K562 (cell line): ENCODE results near the gene LIN9. TPM values are rescaled to one million over a fixed set of nuclear protein-coding genes. Genes with fewer than 3 reads are reported as not detected.

ENCODE experiments used
- ATF6 ChIP-seq: sonication (generic); formaldehyde crosslinking; IDR thresholded peaks from 2 replicates; pipeline ENCODE4 v1.4.0; 2020; ENCODE audit warnings: mild to moderate bottlenecking, missing genetic modification reagents
- CBX8 ChIP-seq: fragments of 200-600 bp; sonication (generic); IDR thresholded peaks from 2 replicates; pipeline ENCODE4 v1.6.1; 2012; ENCODE audit warnings: borderline replicate concordance, mixed run types, low read depth, mild to moderate bottlenecking, moderate library complexity, mixed read lengths, low read length, control low read depth, inconsistent platforms; ENCODE audit not compliant: poor library complexity, severe bottlenecking; ENCODE audit errors: extremely low read depth
- CHD1 ChIP-seq: fragments of 200-600 bp; sonication (generic); IDR thresholded peaks from one replicate; pipeline ENCODE4 v1.6.1; 2012; ENCODE audit warnings: mild to moderate bottlenecking, moderate library complexity, low read length, inconsistent platforms
- GABPB1 ChIP-seq: sonication (generic); formaldehyde crosslinking; IDR thresholded peaks from 2 replicates; pipeline ENCODE4 v1.8.0; 2022; ENCODE audit warnings: mild to moderate bottlenecking, missing genetic modification reagents
- GTF2A2 ChIP-seq: IDR thresholded peaks from 2 replicates; pipeline ENCODE4 v1.6.1; 2016; ENCODE audit warnings: mild to moderate bottlenecking, missing genetic modification characterization, missing compliant biosample characterization
- IFI16 ChIP-seq: fragments of 250-450 bp; sonication (Bioruptor Pico); IDR thresholded peaks from 2 replicates; pipeline ENCODE4 v2.1.2; 2022; ENCODE audit warnings: mild to moderate bottlenecking, inconsistent platforms
- POLR2AphosphoS5 ChIP-seq: IDR thresholded peaks from 2 replicates; pipeline ENCODE4 v1.6.1; 2011; ENCODE audit warnings: mild to moderate bottlenecking, low read depth, low read length, moderate library complexity; ENCODE audit not compliant: control insufficient read depth, insufficient read depth
- PTBP1 ChIP-seq: fragments of 200-400 bp; formaldehyde crosslinking; IDR thresholded peaks from 2 replicates; pipeline ENCODE4 v1.6.1; 2017; ENCODE audit warnings: low read depth, low read length
- RB1 ChIP-seq: fragments of 450-650 bp; IDR thresholded peaks from 2 replicates; pipeline ENCODE4 v1.6.1; 2017; ENCODE audit warnings: low read depth, mild to moderate bottlenecking
- SAFB2 ChIP-seq: fragments of 200-400 bp; formaldehyde crosslinking; IDR thresholded peaks from 2 replicates; pipeline ENCODE4 v1.6.1; 2018; ENCODE audit warnings: borderline replicate concordance, low read length, low read depth, moderate library complexity; ENCODE audit not compliant: severe bottlenecking
- SIRT6 ChIP-seq: IDR thresholded peaks from one replicate; pipeline ENCODE4 v1.6.1; 2012; ENCODE audit warnings: low read depth, mild to moderate bottlenecking, control low read depth, inconsistent platforms, low read length, moderate library complexity
- SRSF1 ChIP-seq: fragments of 200-400 bp; formaldehyde crosslinking; IDR thresholded peaks from 2 replicates; pipeline ENCODE4 v1.6.1; 2017; ENCODE audit warnings: mild to moderate bottlenecking, low read depth, low read length, moderate library complexity
- ZFP91 ChIP-seq: sonication (generic); formaldehyde crosslinking; IDR thresholded peaks from 2 replicates; pipeline ENCODE4 v1.8.0; 2022; ENCODE audit warnings: mild to moderate bottlenecking, missing genetic modification reagents
- ZNF274 ChIP-seq: IDR thresholded peaks from 2 replicates; pipeline ENCODE4 v1.6.1; 2011; ENCODE audit warnings: low read depth, mild to moderate bottlenecking, low read length, moderate library complexity, borderline replicate concordance
- ZNF717 ChIP-seq: fragments of 250-450 bp; sonication (Bioruptor Pico); IDR thresholded peaks from 2 replicates; pipeline ENCODE4 v1.5.0; 2021
- ZNF830 ChIP-seq: fragments of 250-450 bp; sonication (Bioruptor Pico); IDR thresholded peaks from 2 replicates; pipeline ENCODE4 v1.5.0; 2021; ENCODE audit warnings: mild to moderate bottlenecking
- polyA plus RNA-seq, 8 experiments: library from polyadenylated mRNA; depleted of rRNA in 4 of 8; stranded (reverse) in 5 of 8; unstranded in 3 of 8; fragments of >200 nt; fragmentation: Nextera tagmentation in 2 of 8; fragmentation: Illumina TruSeq in 1 of 8; extraction: Ambion mirVana in 2 of 8; extraction: Trizol in 1 of 8; gene quantifications; 2 replicates each; pipeline versions ENCODE4 v1.2.1 to v1.2.3, GENCODE V29; 2011 to 2014; ENCODE audit warnings: inconsistent platforms in 1 of 8, missing spikeins in 1 of 8
- total RNA-seq, 7 experiments: library from RNA; depleted of rRNA in 6 of 7; stranded (reverse); fragments of >200 nt in 6 of 7; fragmentation: Illumina TruSeq in 2 of 7; extraction: Trizol in 2 of 7; gene quantifications; 2 replicates each; pipeline versions ENCODE4 v1.2.1 to v1.2.3, GENCODE V29; 2011 to 2021; ENCODE audit warnings: low replicate concordance in 1 of 7
- TF ChIP-seq, protein P1 (sequence below): fragments of 250-450 bp; sonication (Bioruptor Pico); IDR thresholded peaks from 2 replicates; pipeline ENCODE4 v1.9.0; 2021; ENCODE audit warnings: mild to moderate bottlenecking, inconsistent platforms
- TF ChIP-seq, protein P2 (sequence below), 2 experiments: IDR thresholded peaks; 2 replicates each; pipeline ENCODE4 v1.6.1; 2011; ENCODE audit warnings: borderline replicate concordance in 1 of 2, control low read depth in 1 of 2, low read depth in 1 of 2, low read length in 1 of 2, mild to moderate bottlenecking in 1 of 2, mixed read lengths in 1 of 2, moderate library complexity in 1 of 2; ENCODE audit not compliant: insufficient read depth in 1 of 2, insufficient read length in 1 of 2, poor library complexity in 1 of 2, severe bottlenecking in 1 of 2; ENCODE audit errors: extremely low read depth in 1 of 2

Gene LIN9
- total and polyA plus RNA-seq, 9 of the 15 experiments (the other 6 are each of a cell fraction or from before 2014, with no cell fraction given) = 18.8 to 33.0 (median 25.5) TPM

DNA sequence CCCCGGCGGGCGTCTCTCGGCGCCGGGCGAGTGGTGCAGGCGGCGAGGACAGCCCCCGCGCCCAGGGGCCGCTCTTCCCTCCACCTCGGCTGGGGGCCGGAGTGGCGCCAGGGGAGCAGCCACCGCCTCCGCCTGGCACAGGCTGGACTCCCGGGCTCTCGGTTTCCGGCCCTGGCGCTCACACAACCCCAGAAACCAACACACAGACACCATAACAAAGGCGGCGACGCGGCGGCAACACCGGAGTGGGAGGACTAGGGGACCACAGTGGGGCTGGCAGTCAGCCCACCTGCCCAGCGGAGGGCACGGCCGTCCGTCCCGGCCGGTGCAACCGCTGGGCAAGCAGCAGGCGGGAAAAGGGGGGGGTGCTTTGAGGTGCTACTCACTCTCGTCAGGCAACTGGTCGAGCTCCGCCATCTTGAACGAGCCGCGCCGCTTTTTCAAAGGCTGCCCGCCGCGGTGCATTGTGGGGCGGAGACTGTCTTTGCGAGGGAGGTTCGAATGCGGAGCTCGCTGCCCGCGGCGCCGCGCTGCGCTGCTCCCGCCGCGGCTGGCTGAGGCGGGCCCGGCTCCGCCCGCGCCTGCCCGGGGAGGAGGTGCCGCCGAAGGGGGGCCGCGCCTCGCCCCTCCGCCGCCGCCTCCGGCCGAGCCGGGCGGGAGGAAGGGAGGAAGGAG is at the start of gene LIN9 (continued):
- no peak for TF ChIP-seq SIRT6
- TF ChIP-seq IFI16 (CRISPR knock-in tag) = no peak
- TF ChIP-seq GABPB1 (CRISPR knock-in tag) = peak; percentile 48
- no peak; the same call in 1 of the 2 replicates for TF ChIP-seq ATF6
- no peak for TF ChIP-seq PTBP1
- TF ChIP-seq ZNF717 (CRISPR knock-in tag) = no peak
- no peak for TF ChIP-seq ZFP91 (CRISPR knock-in tag)
- TF ChIP-seq, protein P1, sequence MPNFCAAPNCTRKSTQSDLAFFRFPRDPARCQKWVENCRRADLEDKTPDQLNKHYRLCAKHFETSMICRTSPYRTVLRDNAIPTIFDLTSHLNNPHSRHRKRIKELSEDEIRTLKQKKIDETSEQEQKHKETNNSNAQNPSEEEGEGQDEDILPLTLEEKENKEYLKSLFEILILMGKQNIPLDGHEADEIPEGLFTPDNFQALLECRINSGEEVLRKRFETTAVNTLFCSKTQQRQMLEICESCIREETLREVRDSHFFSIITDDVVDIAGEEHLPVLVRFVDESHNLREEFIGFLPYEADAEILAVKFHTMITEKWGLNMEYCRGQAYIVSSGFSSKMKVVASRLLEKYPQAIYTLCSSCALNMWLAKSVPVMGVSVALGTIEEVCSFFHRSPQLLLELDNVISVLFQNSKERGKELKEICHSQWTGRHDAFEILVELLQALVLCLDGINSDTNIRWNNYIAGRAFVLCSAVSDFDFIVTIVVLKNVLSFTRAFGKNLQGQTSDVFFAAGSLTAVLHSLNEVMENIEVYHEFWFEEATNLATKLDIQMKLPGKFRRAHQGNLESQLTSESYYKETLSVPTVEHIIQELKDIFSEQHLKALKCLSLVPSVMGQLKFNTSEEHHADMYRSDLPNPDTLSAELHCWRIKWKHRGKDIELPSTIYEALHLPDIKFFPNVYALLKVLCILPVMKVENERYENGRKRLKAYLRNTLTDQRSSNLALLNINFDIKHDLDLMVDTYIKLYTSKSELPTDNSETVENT (CRISPR knock-in tag) = no peak
- TF ChIP-seq, protein P2, sequence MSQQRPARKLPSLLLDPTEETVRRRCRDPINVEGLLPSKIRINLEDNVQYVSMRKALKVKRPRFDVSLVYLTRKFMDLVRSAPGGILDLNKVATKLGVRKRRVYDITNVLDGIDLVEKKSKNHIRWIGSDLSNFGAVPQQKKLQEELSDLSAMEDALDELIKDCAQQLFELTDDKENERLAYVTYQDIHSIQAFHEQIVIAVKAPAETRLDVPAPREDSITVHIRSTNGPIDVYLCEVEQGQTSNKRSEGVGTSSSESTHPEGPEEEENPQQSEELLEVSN (IDR thresholded peaks at IDR 0.05; ENCODE audit: borderline replicate concordance in 1 of 2, extremely low read depth in 1 of 2, insufficient read depth in 1 of 2, insufficient read length in 1 of 2, low read depth in 1 of 2, low read length in 1 of 2, poor library complexity in 1 of 2, severe bottlenecking in 1 of 2) = peak in 1 of 2 experiments; percentile 84
- peak; percentile 89 for TF ChIP-seq POLR2AphosphoS5
- TF ChIP-seq SAFB2 = no peak
- no peak for TF ChIP-seq CBX8
- TF ChIP-seq GTF2A2 = peak; percentile 72; the same call in 1 of the 2 replicates
- TF ChIP-seq SRSF1 = no peak
- no peak; the same call in 1 of the 2 replicates for TF ChIP-seq ZNF274
- peak; percentile 95 for TF ChIP-seq RB1
- TF ChIP-seq ZNF830 (CRISPR knock-in tag) = no peak
- no peak for TF ChIP-seq CHD1
